Activated CD8-positive, alpha-beta memory T cell treated with anti-CD3 and anti-CD28 coated beads, Interleukin-2, amount 50 U/mL, for 24 hours (primary cell): ENCODE results near the gene C12orf76.
"Not testable (repeated sequence)": the region's sequence is repeated elsewhere in the genome, so short reads cannot be mapped to it uniquely, and the experiment has no call there.

Experiments used
- DNase-seq: peaks from one replicate; pipeline ENCODE4 v3.0.0-alpha.2; 2020; ENCODE audit errors: extremely low read depth

The C12orf76 gene

GRCh38 chr12:110065540-110065939, 17.2 kb upstream of the C12orf76 start:
- DNase-seq, result no peak

GRCh38 chr12:110062241-110062640, 13.9 kb upstream of the C12orf76 start:
- no peak for DNase-seq

- no peak for DNase-seq
These were observed 11.3 kb upstream of the C12orf76 start for GRCh38 chr12:110059651-110060000.

GRCh38 chr12:110058875-110059615, 10.7 kb upstream of the C12orf76 start:
- no peak for DNase-seq

GRCh38 chr12:110056643-110057042, 8.3 kb upstream of the C12orf76 start:
- DNase-seq, result not testable (repeated sequence)

- DNase-seq, result not testable (repeated sequence)
These were observed 7.3 kb upstream of the C12orf76 start for GRCh38 chr12:110055375-110056352.

GRCh38 chr12:110050927-110051326, 2.6 kb upstream of the C12orf76 start:
- no peak for DNase-seq

- DNase-seq, result not testable (repeated sequence)
These were observed 1.3 kb upstream of the C12orf76 start for GRCh38 chr12:110049666-110050065.

GRCh38 chr12:110049034-110049433, 712 bp upstream of the C12orf76 start:
- not testable (repeated sequence) for DNase-seq

GRCh38 chr12:110047297-110047940, 903 bp downstream of the C12orf76 start:
- DNase-seq, result no peak

- DNase-seq, result no peak
These were observed 1.7 kb downstream of the C12orf76 start for GRCh38 chr12:110046451-110047187.

GRCh38 chr12:110042264-110042663, 6.1 kb downstream of the C12orf76 start:
- no peak for DNase-seq

- DNase-seq, result no peak
These were observed 9.1 kb downstream of the C12orf76 start for GRCh38 chr12:110039085-110039807.

- DNase-seq, result no peak
These were observed 9.6 kb downstream of the C12orf76 start for GRCh38 chr12:110038741-110039084.

- no peak for DNase-seq
These were observed 11.0 kb downstream of the C12orf76 start for GRCh38 chr12:110037315-110037714.

GRCh38 chr12:110035534-110036104, 12.7 kb downstream of the C12orf76 start:
- no peak for DNase-seq

- DNase-seq, result no peak
These were observed 14.4 kb downstream of the C12orf76 start for GRCh38 chr12:110033888-110034287.

GRCh38 chr12:110029290-110029815, 19.0 kb downstream of the C12orf76 start:
- DNase-seq, result no peak

- DNase-seq, result no peak
These were observed 20.0 kb downstream of the C12orf76 start for GRCh38 chr12:110028323-110028722.

- no peak for DNase-seq
These were observed 24.3 kb downstream of the C12orf76 start for GRCh38 chr12:110024051-110024450.
